ENCODE results near the gene PRDM5. TPM values are rescaled to one million over a fixed set of nuclear protein-coding genes. Genes with fewer than 3 reads are reported as not detected.

Gene PRDM5
- total and polyA plus RNA-seq, 9 of the 15 experiments (the other 6 are each of a cell fraction or from before 2014, with no cell fraction given) = not detected

GRCh38 chr4:120771907-120772306, 150.6 kb downstream of the PRDM5 start:
- Histone ChIP-seq H3K9me3 (replicated peaks; ENCODE audit: control insufficient read depth, insufficient read depth, low read depth, low read length) (no peaks in the 10 kb centered on the region), H3K4me1 (replicated peaks in 1 of 2; ENCODE audit: control insufficient read depth in 2 of 2, insufficient read depth in 2 of 2, low read length in 2 of 2) (no peaks in the 10 kb centered on the region), H3K9ac (ENCODE audit: insufficient read depth in 1 of 2, low read depth in 2 of 2, low read length in 2 of 2) (no peak overlapping the region), H3K9me1 (ENCODE audit: control insufficient read depth, insufficient read depth, low read length) (no peaks in the 10 kb centered on the region), H3K4me3 (no peak overlapping the region), H3K79me2 (ENCODE audit: control insufficient read depth, insufficient read depth, low read length) (no peaks in the 10 kb centered on the region), H3K36me3 (ENCODE audit: control insufficient read depth, insufficient read depth, low read length) (no peaks in the 10 kb centered on the region), H3K27ac (ENCODE audit: extremely low read depth, low read depth, low read length) (no peak overlapping the region), H2AFZ (ENCODE audit: low read depth, low read length) (no peak overlapping the region), H3K27me3 (ENCODE audit: control insufficient read depth in 2 of 2, insufficient read depth in 2 of 2, low read length in 2 of 2) (no peaks in the 10 kb centered on the region), H4K20me1 (replicated peaks; ENCODE audit: control insufficient read depth, insufficient read depth, low read length) (no peaks in the 10 kb centered on the region), H3K4me2 (ENCODE audit: insufficient read depth, low read length) (no peak overlapping the region)
- BruUV-seq (replicated peaks) = no TSS peak
- CTCF ChIA-PET (ENCODE audit: low intra/inter-chr PET ratio) = no interaction called here
- in situ Hi-C loops (cut with MboI) (no loop called here), intact Hi-C loops (cut with micrococcal nuclease) (no loop called here)
- no peak for TF ChIP-seq DMBX1 (CRISPR knock-in tag; IDR thresholded peaks at IDR 0.05; ENCODE audit: borderline replicate concordance)
- POLR2A ChIA-PET = no interaction called here
- no peak for FAIRE-seq
- no peak for DNase-seq (ENCODE audit: extremely low read depth in 1 of 4, low spot score in 3 of 4)
- 6% methylated on average over 2 of the region's 2 CpGs for WGBS (ENCODE audit: insufficient coverage, low coverage, missing lambda C conversion rate)
- no peak for ATAC-seq

GRCh38 chr4:120770897-120771296, 151.6 kb downstream of the PRDM5 start:
- ATAC-seq = no peak
- in situ Hi-C loops (cut with MboI) = no loop called here
- Histone ChIP-seq H2AFZ (ENCODE audit: low read depth, low read length) (no peak overlapping the region), H3K27ac (ENCODE audit: extremely low read depth, low read depth, low read length) (no peak overlapping the region), H3K4me2 (ENCODE audit: insufficient read depth, low read length) (no peak overlapping the region), H3K9me3 (replicated peaks; ENCODE audit: control insufficient read depth, insufficient read depth, low read depth, low read length) (no peaks in the 10 kb centered on the region), H3K27me3 (ENCODE audit: control insufficient read depth in 2 of 2, insufficient read depth in 2 of 2, low read length in 2 of 2) (no peaks in the 10 kb centered on the region), H3K9ac (ENCODE audit: insufficient read depth in 1 of 2, low read depth in 2 of 2, low read length in 2 of 2) (no peak overlapping the region), H3K4me1 (replicated peaks in 1 of 2; ENCODE audit: control insufficient read depth in 2 of 2, insufficient read depth in 2 of 2, low read length in 2 of 2) (no peaks in the 10 kb centered on the region), H3K4me3 (no peak overlapping the region), H3K79me2 (ENCODE audit: control insufficient read depth, insufficient read depth, low read length) (no peaks in the 10 kb centered on the region), H3K9me1 (ENCODE audit: control insufficient read depth, insufficient read depth, low read length) (no peaks in the 10 kb centered on the region), H4K20me1 (replicated peaks; ENCODE audit: control insufficient read depth, insufficient read depth, low read length) (no peaks in the 10 kb centered on the region), H3K36me3 (ENCODE audit: control insufficient read depth, insufficient read depth, low read length) (no peaks in the 10 kb centered on the region)
- DNase-seq (ENCODE audit: extremely low read depth in 1 of 4, low spot score in 3 of 4) = no peak
- POLR2A ChIA-PET = no interaction called here
- FAIRE-seq = no peak
- CTCF ChIA-PET (ENCODE audit: low intra/inter-chr PET ratio) = no interaction called here
- intact Hi-C loops (cut with micrococcal nuclease) = no loop called here
- BruUV-seq (replicated peaks) = no TSS peak
- 0% methylated on average over 1 of the region's 1 CpG for WGBS (ENCODE audit: insufficient coverage, low coverage, missing lambda C conversion rate)
- TF ChIP-seq ZBTB17 (CRISPR knock-in tag; IDR thresholded peaks at IDR 0.05) (no peak), STAT5B (CRISPR knock-in tag; IDR thresholded peaks at IDR 0.05) (no peak), CBFB (CRISPR knock-in tag; IDR thresholded peaks at IDR 0.05) (no peak), KHSRP (IDR thresholded peaks at IDR 0.05) (no peak)
- TF ChIP-seq, protein P1, sequence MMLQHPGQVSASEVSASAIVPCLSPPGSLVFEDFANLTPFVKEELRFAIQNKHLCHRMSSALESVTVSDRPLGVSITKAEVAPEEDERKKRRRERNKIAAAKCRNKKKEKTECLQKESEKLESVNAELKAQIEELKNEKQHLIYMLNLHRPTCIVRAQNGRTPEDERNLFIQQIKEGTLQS (IDR thresholded peaks at IDR 0.05) = no peak
- TF ChIP-seq, protein P1 (CRISPR knock-in tag; conservative IDR thresholded peaks at IDR 0.05) = no peak
